NCI-H146 treated with DMSO at 0.1 percent for 48 hours (cell line): ENCODE measurements around the gene SPSB3.

Source experiments
- DNase-seq: peaks from one replicate; lab custom pipeline; 2025; ENCODE audit not compliant: unreplicated experiment; lab: John Stamatoyannopoulos, UW

The SPSB3 gene

DNA sequence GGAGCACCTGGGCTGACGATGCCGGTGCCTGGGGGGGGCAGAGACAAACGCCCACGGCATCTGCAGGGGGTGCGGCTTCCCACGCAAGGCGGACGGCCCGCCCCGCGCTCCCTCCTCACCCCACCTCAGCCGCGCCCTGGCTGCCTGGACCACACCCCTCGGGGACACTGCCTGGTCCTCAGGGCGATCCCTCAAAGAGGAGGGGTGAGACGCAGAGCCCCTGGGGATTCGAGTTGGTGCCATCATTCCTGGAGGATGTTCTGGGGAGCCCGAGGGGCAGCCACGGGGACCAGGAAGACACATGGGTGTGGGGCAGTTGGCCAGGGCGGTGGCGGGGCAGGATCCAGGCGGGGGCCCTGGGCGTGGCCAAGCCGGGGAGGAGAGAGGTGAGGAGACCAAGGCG, 7.3 kb upstream of the SPSB3 start:
- DNase-seq: no peak

DNA sequence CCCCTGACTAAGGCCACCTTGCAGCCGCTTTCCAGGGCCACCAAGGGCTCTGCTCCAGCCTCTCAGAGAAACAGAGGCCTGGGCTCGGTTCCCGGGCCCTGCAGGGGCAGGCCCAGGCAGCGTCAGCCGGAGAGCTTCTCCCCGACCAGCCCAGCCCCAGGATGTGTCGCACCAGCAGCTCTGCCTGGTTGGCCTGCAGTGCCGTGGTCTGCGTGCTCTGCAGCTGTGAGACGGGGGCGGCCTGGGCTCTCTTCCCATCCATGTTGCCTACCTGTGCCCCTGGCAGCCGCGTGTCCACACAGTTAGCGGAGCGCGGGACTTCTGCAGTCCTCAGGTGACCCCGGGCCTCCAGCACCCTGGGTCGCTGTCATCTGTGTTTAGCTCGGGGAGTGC, 6.3 kb upstream of the SPSB3 start:
- DNase-seq: no peak

DNA sequence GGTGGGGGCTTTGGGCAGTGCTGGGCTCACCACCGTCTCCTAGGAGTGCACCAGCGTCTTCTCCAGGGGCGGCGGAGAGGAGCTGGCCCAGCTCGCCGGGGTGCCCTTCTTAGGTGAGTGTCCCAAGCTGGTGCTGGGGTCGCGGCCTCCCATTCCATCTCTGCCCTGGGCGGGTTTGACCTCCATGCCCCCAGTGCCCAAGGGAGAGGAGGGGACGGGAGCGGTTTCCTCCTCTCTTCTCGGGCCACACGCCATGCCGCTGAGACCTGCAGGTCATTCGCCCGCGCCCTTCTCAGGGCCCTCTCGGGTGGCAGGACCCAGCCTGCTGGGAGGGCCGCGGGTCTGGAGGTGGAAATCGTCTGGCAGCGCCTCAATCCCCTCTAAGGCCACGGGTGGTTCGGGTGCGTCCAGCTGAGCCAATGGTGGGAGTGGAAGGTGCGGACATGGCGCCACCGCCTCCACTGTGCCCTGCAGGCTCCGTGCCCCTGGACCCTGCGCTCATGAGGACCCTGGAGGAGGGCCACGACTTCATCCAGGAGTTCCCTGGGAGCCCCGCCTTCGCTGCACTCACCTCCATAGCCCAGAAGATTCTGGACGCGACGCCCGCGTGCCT, 5.8 kb upstream of the SPSB3 start:
- no peak for DNase-seq

GRCh38 chr16:1787322-1788094, 5.1 kb upstream of the SPSB3 start:
- DNase-seq: no peak

DNA sequence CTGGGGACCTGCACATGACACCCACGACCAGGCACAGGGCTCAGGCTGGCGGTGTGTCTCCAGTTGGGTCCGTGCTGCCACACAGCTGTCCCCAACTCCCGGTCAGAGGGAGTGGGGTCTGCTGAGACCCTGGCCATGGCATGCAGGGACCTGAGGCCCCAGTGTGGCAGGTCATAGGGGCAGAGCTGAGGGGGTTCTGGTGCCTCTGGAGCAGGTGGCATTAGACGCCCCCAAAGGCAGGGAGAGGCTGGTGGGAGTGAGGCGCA, 4.6 kb upstream of the SPSB3 start:
- DNase-seq: no peak

GRCh38 chr16:1786242-1787055, 4.1 kb upstream of the SPSB3 start:
- DNase-seq: no peak

- no peak for DNase-seq
These were observed 3.4 kb upstream of the SPSB3 start for GRCh38 chr16:1785846-1786170.

DNA sequence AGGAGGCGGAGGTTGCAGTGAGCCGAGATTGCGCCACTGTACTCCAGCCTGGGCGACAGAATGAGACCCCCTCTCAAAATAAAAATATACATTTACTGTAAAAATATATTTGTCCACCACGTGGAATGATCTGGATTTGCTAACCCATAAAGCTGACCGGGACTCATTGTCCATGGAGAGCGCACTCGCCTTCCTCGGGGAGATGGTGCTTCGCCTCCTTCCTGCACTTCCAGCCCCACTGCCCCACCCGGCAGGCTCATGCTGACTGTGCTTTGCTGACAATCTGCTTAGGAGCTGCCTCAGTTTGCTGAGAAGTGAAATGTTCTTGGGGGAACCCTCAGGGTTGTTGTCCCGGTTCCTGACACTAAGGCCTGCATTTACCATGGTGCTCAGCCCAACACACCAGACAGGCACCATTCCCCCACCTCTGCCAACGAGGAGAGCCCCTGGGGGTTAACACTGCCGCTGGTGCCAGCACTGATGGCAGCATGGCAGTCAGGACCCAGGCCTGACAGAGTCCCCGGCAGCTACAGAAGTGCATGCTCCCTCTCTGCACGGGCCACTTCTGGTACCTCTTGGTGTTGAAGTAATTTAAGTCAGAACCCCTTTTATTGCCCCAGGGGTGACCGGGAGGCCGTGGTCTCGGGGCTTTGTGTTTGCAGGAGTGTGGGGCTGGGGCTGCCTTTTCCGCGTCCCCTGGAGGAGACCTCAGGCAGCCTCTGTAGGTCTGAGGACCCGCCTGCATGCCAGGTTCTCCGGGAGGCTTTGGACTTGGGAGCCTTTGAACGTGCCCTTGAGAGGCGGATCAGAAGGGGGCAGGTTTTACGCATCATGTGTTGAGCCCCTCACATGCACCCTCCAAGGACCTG, 2.8 kb upstream of the SPSB3 start:
- no peak for DNase-seq

DNA sequence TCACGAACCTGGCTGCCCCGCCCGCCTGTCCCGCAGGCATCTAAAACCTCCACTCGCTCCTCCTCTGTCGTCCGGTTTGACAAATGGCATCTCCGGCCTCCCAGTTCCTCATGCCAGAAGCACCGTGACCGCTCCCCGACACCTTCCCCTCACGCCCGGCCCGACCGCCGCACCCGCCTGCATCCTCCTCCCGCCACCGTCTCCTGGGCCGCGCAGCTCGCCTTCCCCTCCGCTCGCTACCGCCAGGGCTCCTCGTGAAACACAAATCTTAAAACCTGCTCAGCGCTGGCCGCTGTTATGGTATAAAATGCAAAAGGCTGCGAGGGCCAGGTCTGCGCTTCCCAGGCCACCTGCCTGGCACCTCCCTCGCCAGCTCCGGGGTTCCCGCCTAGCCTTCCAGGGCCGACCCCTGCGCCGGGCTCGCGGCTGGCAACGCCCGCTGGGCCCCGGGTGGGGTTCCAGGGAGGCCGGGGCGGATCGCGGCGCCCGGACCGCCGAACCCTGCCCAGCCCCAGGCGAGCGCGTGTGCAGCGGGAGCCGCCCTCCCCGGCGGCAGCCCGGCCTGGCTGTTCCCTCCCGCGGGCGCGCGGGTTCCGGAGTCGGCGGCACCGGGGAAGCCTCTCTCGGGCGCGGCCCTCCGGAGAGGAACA, 488 bp downstream of the SPSB3 start:
- peak; percentile 35 for DNase-seq

GRCh38 chr16:1781254-1781653, 1.1 kb downstream of the SPSB3 start:
- no peak for DNase-seq

DNA sequence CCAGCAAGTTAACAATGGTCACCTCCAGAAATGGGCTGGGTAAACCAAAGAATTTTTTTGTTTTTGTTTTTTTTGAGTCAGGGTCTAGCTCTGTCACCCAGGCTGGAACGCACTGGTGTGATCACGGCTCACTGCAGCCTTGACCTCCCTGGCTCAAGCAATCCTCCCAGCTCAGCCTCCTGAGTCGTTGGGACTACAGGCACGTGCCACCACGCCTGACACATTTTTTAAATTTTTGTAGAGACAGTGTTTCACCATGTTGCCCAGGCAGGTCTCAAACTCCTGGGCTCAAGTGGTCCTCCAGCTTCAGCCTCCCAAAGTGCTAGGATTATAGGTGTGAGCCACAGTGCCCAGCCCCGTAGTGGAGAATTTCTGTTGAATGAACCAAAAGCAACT, 1.7 kb downstream of the SPSB3 start:
- DNase-seq: no peak

- DNase-seq: no peak
These were observed 2.4 kb downstream of the SPSB3 start for GRCh38 chr16:1779741-1780676.

DNA sequence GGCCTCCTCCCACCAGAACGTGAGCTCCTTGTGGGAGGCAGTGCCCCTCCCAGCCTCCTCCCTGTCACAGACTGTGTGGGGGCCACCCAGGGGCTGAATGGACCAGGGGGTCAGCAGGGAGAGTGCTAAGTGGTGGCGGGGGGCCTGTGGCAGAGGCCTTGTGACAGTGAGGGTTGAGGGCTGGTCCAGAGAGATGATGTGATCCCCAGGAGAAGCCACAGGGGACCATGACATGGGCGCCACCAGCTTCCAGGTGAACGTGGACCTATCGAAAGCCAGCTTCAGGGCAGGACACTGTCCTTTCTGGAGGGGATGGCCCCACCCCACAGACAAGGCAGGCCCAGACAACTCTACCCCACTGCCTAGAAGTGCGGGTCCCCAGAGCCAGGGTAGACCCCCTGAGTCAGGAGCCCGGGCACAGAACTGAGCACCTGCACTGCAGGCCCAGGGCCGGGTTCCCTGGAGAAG, 3.1 kb downstream of the SPSB3 start:
- no peak for DNase-seq

GRCh38 chr16:1778200-1779179, 3.9 kb downstream of the SPSB3 start:
- DNase-seq: no peak

DNA sequence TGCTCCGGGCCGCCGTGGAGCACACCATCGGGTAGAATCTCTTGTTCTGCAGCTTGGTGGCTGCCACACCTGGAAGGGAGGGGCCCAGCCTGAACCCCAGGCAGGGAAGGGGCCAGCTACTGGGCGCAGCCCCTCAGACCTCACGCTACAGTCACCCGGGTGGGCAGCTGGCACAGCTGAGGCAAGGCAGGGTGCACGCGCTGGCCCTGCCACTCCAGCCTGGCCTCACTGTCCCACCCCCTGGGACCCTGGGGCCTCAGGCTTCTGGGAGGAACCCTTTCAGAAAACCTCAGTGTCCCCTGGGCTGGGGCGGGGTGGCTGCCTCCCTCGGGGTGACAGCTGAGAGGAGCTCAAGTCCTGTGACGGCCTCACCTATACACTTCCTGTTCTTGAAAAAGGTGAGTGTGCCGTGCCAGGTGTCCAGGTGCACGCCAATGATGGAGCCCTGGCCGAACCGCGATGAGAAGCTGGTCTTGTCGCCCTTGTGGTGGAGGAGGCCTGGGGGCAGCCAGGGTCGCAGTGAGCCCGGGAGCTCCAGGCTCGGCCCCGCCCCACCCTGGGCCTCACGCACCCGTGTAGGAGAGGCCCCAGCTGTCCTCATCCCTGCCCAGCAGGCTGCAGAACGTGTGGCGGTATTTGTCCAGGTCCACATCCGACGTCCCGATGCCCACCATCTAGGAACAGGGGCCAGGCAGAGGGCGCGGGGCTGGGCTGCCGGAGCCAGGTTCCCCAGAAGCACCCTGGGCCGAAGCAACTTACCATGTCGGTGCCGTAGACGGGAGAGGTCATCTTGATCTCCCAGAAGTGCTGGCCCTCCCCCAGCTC, 4.8 kb downstream of the SPSB3 start:
- DNase-seq: no peak

- no peak for DNase-seq
These were observed 5.4 kb downstream of the SPSB3 start for GRCh38 chr16:1776991-1777374.

- no peak for DNase-seq
These were observed 5.8 kb downstream of the SPSB3 start for GRCh38 chr16:1776672-1776955.
